ENCODE results near the gene ZBTB42.

- TF ChIP-seq CTCF (IDR thresholded peaks at IDR 0.05): no peak
- TF ChIP-seq POLR2A (IDR thresholded peaks at IDR 0.05): no peak
Observed at GRCh38 chr14:104795781-104796686, 4.9 kb upstream of the ZBTB42 start.
